Naive thymus-derived CD4-positive, alpha-beta T cell (primary cell): ENCODE measurements around the gene KIF27. TPM values are rescaled to one million over a fixed set of nuclear protein-coding genes. Genes with fewer than 3 reads are reported as not detected.

Experiments used
- microRNA-seq: library from miRNA; unstranded; fragments of <30 nt; microRNA quantifications from one replicate; pipeline ENCODE4 v1.2.0, GENCODE V29; 2022; ENCODE audit warnings: borderline microRNAs expressed
- polyA plus RNA-seq, 2 donors: library from polyadenylated mRNA; unstranded; fragments of 300-500 nt; fragmentation: Illumina TruSeq; gene quantifications; one replicate each; pipeline ENCODE4 v1.2.3, GENCODE V29; 2021
- total RNA-seq, 6 experiments: library from RNA in 5 of 6; stranded (reverse) in 5 of 6; gene quantifications; 1 replicate in 5 of 6; 2 replicates in 1 of 6; pipeline ENCODE4 v1.2.3 and lab custom pipeline; 2021 to 2026

KIF27 gene
- total and polyA plus RNA-seq, 7 experiments from 2014 or later, result 1.3 to 6.7 (median 4.1) TPM

Small RNA genes lying within 50 kb of the gene (microRNA-seq; reads per million reads assigned to microRNA genes)
- gene MIR7-1, result 184 reads per million, percentile 63 among the genes with 10 or more reads in this experiment

Other genes starting within 250 kb of the KIF27 start
- 100 to 1,000 TPM; 104 to 139 (median 114) TPM for gene UBQLN1, start 213.5 kb downstream of the KIF27 start, total RNA-seq
- gene UBQLN1, start 213.5 kb downstream of the KIF27 start, polyA plus RNA-seq, result 10 to 100 TPM; 71.8 to 82.3 TPM
- 10 to 100 TPM in 2 of 5 experiments, 1 to 10 TPM in 3; 2.9 to 16.2 (median 8.7) TPM for gene GKAP1, start 103.7 kb downstream of the KIF27 start, total RNA-seq
- gene GKAP1, start 103.7 kb downstream of the KIF27 start, polyA plus RNA-seq, result 1 to 10 TPM; 4.5 to 6.0 TPM
- 100 to 1,000 TPM; 537 to 766 (median 589) TPM for gene HNRNPK, start 58.8 kb upstream of the KIF27 start, total RNA-seq
- 100 to 1,000 TPM; 918 to 958 TPM for gene HNRNPK, start 58.8 kb upstream of the KIF27 start, polyA plus RNA-seq
- gene RMI1, start 59.4 kb upstream of the KIF27 start, total RNA-seq, result 10 to 100 TPM in 1 of 5 experiments, 1 to 10 TPM in 4; 1.6 to 24.8 (median 5.2) TPM
- gene RMI1, start 59.4 kb upstream of the KIF27 start, polyA plus RNA-seq, result 1 to 10 TPM; 5.8 to 6.7 TPM